Muscle of leg (tissue), 11 donors: ENCODE measurements around the gene KIAA0586. TPM values are rescaled to one million over a fixed set of nuclear protein-coding genes. Genes with fewer than 3 reads are reported as not detected.
"Not testable (repeated sequence)": the region's sequence is repeated elsewhere in the genome, so short reads cannot be mapped to it uniquely, and the experiment has no call there.

Source experiments
- DNase-seq: peaks from one replicate; pipeline ENCODE4 v3.0.0; 2013
- H3K27ac ChIP-seq: one replicate; pipeline ENCODE4 v1.5.1; 2013; ENCODE audit warnings: mild to moderate bottlenecking, low read length, control low read depth
- H3K27me3 ChIP-seq: one replicate; pipeline ENCODE4 v1.6.1; 2013; ENCODE audit warnings: low read length; ENCODE audit not compliant: control insufficient read depth, insufficient read depth
- H3K36me3 ChIP-seq: one replicate; pipeline ENCODE4 v1.6.1; 2013; ENCODE audit warnings: low read length; ENCODE audit not compliant: control insufficient read depth, insufficient read depth
- H3K4me1 ChIP-seq: one replicate; pipeline ENCODE4 v1.6.1; 2013; ENCODE audit warnings: low read length; ENCODE audit not compliant: control insufficient read depth, insufficient read depth
- H3K4me3 ChIP-seq: one replicate; pipeline ENCODE4 v1.5.1; 2013; ENCODE audit warnings: low read length, control low read depth
- H3K9me3 ChIP-seq: replicated peaks from 2 replicates; pipeline ENCODE4 v1.6.1; 2013; ENCODE audit warnings: low read depth, low read length; ENCODE audit not compliant: control insufficient read depth
- WGBS: methylation state at CpG from one replicate; pipeline ENCODE4 v1.1.5; 2013; ENCODE audit warnings: missing lambda C conversion rate; ENCODE audit not compliant: insufficient coverage; 5-methylcytosine and 5-hydroxymethylcytosine counted together
- polyA plus RNA-seq, 8 donors: library from polyadenylated mRNA; unstranded; fragments of 120-200 nt; gene quantifications; one replicate each; pipeline versions ENCODE4 v1.2.1 to v1.2.3, GENCODE V29; 2013; ENCODE audit warnings: inconsistent platforms in 1 of 8, low replicate concordance in 1 of 8; ENCODE audit not compliant: insufficient read length in 8 of 8, insufficient read depth in 1 of 8
- total RNA-seq: library from RNA; stranded (reverse); fragments of 120-200 nt; gene quantifications from one replicate; pipeline ENCODE4 v1.2.4, GENCODE V29; 2013

The KIAA0586 gene
- total and polyA plus RNA-seq, 9 donors: 11.2 to 20.1 (median 16.7) TPM

DNA sequence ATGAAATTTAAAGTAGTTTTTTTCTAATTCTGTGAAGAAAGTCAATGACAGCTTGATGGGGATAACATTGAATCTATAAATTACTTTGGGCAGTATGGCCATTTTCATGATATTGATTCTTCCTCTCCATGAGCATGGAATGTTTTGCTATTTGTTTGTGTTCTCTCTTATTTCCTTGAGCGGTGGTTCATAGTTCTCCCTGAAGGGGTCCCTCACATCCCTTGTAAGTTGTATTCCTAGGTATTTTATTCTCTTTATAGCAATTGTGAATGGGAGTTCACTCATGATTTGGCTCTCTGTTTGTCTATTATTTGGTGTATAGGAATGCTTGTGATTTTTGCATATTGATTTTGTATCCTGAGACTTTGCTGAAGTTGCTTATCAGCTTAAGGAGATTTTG is 153.9 kb downstream of the KIAA0586 start:
- not testable (repeated sequence) for H3K4me1 ChIP-seq, H3K36me3 ChIP-seq, H3K4me3 ChIP-seq, H3K27ac ChIP-seq, DNase-seq, H3K27me3 ChIP-seq, H3K9me3 ChIP-seq
- WGBS: no CpG with 5 or more reads among the region's 1 CpG

DNA sequence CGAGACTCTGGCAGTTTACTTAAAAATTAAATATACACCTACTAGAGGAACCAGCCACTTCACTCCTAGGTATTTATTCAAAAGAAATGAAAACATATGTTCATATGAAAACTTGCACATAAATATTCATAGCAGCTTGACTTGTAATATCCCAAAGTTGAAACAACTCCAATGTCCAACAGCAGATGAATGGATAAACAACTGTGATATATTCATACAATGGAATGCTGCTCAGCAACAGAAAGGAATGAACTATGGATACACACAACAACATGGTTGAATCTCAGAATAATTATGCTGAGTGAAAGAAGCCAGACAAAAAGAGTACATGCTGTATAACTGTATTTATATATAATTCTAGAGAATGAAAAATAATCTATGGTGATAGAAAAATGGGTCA is 156.9 kb downstream of the KIAA0586 start:
- no peak for DNase-seq
- no peak overlapping the region for H3K4me3 ChIP-seq
- no CpG with 5 or more reads among the region's 1 CpG for WGBS

GRCh38 chr14:58587271-58587670 is 159.8 kb downstream of the KIAA0586 start:
- no peaks in the 10 kb centered on the region for H3K9me3 ChIP-seq
- no peak overlapping the region for H3K4me3 ChIP-seq
- peak; percentile 11 for DNase-seq
- no CpG with 5 or more reads among the region's 1 CpG for WGBS
- no peaks in the 10 kb centered on the region for H3K27me3 ChIP-seq
- H3K4me1 ChIP-seq: no peaks in the 10 kb centered on the region
- no peaks in the 10 kb centered on the region for H3K36me3 ChIP-seq
- no peak overlapping the region for H3K27ac ChIP-seq

More for the DNA sequence above, 156.9 kb downstream of the KIAA0586 start:
- Histone ChIP-seq H3K27me3 (no peaks in the 10 kb centered on the region), H3K36me3 (no peaks in the 10 kb centered on the region), H3K4me1 (no peaks in the 10 kb centered on the region), H3K9me3 (no peaks in the 10 kb centered on the region), H3K27ac (no peak overlapping the region)

- H3K36me3 ChIP-seq, H3K4me1 ChIP-seq, H3K9me3 ChIP-seq, DNase-seq, H3K27me3 ChIP-seq, H3K4me3 ChIP-seq, H3K27ac ChIP-seq: not testable (repeated sequence)
- 100% methylated on average over 2 of the region's 18 CpGs for WGBS
Measured at GRCh38 chr14:58588321-58588720, 160.8 kb downstream of the KIAA0586 start.

GRCh38 chr14:58593977-58594376 is 166.5 kb downstream of the KIAA0586 start:
- H3K27ac ChIP-seq: no peak overlapping the region
- WGBS: 75% methylated on average over 2 of the region's 4 CpGs
- H3K27me3 ChIP-seq: no peaks in the 10 kb centered on the region
- H3K4me3 ChIP-seq: no peak overlapping the region
- no peaks in the 10 kb centered on the region for H3K9me3 ChIP-seq
- no peaks in the 10 kb centered on the region for H3K4me1 ChIP-seq
- no peak for DNase-seq
- H3K36me3 ChIP-seq: no peaks in the 10 kb centered on the region

DNA sequence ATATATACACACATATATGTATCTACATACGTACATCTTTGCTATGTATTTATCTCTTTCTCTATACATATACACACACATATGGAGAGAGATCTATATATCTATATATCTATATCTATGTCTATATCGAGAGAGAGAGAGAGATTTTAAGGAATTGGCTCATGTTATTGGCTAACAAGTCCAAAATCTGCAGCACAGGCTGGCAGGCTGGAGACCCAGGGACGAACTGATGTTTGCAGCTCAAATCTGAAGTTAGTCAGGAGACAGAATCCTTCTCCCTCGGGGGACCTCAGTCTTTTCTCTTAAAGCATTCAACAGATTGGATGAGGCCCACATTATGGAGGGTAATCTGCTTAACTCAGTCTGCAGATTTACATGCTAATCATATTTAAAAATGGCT is 169.5 kb downstream of the KIAA0586 start:
- Histone ChIP-seq H3K4me3 (no peak overlapping the region), H3K36me3 (no peaks in the 10 kb centered on the region), H3K4me1 (no peaks in the 10 kb centered on the region), H3K9me3 (no peaks in the 10 kb centered on the region), H3K27ac (no peak overlapping the region), H3K27me3 (no peaks in the 10 kb centered on the region)
- DNase-seq: no peak
- 57% methylated on average over 1 of the region's 4 CpGs for WGBS

DNA sequence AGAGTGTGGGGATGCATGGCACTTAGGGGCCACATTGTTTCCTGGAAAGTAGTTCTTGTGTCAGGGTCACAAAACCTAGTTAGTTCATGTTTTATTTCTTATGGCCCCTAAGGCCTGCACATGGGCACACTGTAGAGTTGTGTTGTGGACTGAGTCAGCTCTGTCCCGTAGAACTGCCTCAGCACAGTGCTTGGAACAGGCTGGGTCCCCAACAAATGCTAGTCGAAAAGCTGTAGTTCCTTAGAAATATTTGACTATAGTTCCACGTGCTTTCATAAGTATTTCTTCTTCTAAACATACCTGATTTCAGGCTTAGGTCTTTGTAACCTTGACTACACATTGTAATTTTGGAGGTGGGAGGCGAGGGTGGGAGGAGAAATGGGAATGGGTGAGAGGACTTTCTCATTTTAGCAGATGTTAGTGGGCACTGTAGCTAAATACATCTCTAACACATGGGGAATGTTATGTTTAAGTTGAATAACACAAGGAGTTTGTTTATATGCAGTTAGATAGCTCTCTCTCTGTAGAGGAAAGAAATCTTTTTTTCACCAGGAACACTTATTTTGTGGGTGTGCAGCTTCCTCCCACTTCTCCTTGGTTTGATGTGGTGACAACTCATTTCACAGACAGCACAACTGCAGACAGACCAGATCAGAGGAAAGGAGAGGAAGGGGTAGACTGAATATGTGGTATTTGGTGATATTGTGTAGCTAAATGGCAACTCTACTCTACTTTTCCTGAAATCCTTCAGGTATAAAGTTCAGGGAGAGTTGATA is 170.7 kb downstream of the KIAA0586 start:
- H3K36me3 ChIP-seq: no peaks in the 10 kb centered on the region
- H3K27me3 ChIP-seq: no peaks in the 10 kb centered on the region
- DNase-seq: no peak
- H3K4me1 ChIP-seq: no peaks in the 10 kb centered on the region
- H3K9me3 ChIP-seq: no peaks in the 10 kb centered on the region
- H3K4me3 ChIP-seq: no peak overlapping the region
- no CpG with 5 or more reads among the region's 4 CpGs for WGBS
- no peak overlapping the region for H3K27ac ChIP-seq

DNA sequence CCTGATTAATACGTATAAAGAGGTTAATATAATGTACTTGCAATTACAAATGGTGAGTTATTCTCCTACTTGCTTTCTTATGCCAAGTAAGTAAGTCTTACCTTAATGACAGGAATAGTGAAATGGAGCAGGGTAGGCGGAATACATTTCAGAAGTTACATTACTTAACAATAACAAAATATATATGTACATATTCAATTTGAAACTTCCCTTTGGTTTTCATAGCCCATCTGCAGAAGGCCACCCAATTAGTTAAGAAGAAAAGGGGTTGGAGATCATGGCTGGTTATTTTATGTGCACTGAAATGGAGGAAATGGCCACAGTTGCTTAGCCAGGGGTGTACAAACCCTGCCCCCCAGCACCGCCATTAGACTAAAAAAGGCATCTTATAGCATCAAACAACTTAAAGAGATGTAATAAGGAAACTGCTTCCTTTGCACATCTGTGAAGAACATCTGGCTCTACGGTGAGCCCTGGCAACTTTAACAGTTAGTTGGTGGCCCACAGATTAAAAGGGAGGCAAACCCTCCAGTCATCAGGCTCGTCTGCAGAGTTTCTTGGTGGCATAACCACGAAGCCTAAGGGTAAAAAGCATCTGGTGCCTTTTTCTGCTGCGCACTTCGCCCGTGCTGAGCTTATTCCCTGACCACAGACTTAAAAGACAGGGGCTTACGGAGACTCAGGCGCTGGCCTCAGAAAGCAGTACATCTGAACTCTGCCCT is 171.4 kb downstream of the KIAA0586 start:
- WGBS: 39% methylated on average over 8 of the region's 11 CpGs
- H3K9me3 ChIP-seq: no peaks in the 10 kb centered on the region
- no peaks in the 10 kb centered on the region for H3K4me1 ChIP-seq
- H3K36me3 ChIP-seq: no peaks in the 10 kb centered on the region
- no peak overlapping the region for H3K27ac ChIP-seq
- no peak overlapping the region for H3K4me3 ChIP-seq
- H3K27me3 ChIP-seq: no peaks in the 10 kb centered on the region
- no peak for DNase-seq

DNA sequence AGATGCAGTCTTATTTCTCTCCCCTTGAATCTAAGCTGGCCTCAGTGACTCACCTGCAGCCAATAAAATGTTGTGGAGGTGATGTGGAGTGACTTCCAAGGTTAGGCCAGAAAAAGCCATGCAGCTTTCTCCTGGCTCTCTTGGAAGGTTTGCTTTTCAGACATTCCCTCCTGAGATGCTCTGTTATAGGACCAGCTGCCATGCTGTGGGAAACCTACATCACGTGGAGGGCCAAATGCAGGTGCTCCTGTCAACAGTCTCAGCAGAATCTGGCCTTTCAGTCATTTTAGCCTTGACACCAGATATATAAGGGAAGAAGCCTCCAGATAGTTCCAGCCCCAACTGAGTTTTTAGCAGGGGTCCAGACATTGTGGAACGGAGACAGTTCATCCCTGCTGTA is 172.2 kb downstream of the KIAA0586 start:
- no CpG with 5 or more reads among the region's 2 CpGs for WGBS
- H3K36me3 ChIP-seq: no peaks in the 10 kb centered on the region

More for the DNA sequence above, 172.2 kb downstream of the KIAA0586 start:
- DNase-seq: no peak
- no peak overlapping the region for H3K4me3 ChIP-seq
- H3K27me3 ChIP-seq: no peaks in the 10 kb centered on the region
- H3K4me1 ChIP-seq: no peaks in the 10 kb centered on the region
- no peaks in the 10 kb centered on the region for H3K9me3 ChIP-seq
- H3K27ac ChIP-seq: no peak overlapping the region
